HG02852 (cell line): ENCODE results near the gene ACOX1.

Experiments used
- ATAC-seq: cut with Tn5 transposase; IDR thresholded peaks from one replicate; pipeline ENCODE4 v1.9.1; 2021; ENCODE audit warnings: mild to moderate bottlenecking, moderate library complexity; ENCODE audit not compliant: unreplicated experiment

Gene ACOX1

DNA sequence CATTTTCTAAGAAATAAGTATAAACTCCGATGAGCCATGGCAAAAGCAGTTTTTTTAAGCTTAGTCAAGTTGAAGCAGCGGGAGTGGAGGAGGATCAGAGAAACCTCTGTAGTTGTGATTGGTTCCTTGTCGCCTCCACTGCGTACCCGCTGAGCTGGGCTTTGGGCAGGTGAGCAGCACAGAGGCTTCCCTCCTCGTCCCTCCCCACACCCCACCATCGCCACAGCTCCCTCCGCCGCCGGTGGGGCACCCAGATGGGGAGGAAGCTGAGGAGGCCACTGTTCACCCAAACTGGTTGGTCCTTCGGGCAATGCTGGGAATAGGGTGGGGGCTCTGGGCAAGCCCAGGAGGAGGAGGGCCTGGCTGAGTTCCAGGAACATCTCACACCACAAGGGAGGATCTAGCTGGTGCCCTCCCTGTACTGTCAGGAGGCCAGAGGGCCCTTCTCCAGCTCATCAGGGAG, 69.1 kb downstream of the ACOX1 start:
- ATAC-seq, result no peak

DNA sequence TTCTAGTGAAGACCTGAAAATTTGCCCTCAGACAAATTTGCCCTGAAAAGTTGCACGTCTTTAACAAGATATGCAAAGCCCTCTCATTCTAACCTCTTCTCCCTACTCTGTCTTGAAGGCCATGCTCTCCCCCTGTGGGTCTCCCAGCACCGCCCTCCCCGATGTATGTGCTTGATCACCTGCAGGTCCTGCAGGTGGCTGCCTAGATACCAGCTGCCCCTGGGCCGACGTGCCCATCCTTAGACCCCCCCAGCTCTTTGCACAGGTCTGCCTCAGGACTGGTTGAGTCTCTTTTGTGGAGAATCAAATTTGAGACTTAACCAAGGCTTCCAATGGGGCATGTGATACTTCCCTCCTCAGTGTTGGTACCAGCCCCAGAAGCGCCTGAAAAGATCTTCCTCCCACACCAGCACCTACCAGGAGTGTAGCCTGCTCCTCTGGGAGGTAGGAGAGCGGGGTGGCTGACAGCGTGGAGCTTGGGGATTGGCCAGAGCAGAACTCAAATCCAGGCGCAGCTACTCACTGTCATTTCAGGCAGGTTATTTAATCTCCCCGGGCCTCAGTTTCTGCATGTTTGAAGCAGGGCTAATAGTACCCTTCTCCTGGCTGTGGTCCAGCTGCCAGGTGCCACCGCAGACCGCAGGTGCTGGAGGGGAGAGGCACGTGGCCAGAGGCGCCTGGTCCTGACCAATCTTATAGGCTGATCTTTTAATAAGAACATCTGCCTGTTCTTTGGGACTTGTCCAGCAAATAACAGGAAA, 69.7 kb downstream of the ACOX1 start:
- no peak for ATAC-seq

DNA sequence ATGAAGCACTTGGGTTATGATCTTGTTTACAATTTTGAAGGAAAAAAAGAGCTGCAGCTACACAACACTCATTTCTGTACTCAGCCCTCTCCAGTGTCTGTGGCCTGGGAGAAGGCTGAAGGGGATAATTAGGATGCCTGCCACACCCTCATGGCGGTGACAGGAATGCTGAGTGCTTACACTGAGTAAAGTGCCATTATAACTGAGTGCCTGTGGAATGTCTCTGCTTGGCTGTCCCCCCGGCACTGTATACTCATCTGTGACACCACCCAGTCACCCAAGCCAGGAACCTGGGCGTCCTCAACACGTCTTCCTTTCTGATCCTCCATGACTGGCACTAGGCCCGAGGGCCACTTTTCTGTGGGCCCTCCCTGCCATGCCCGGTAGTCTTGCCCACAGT, 70.8 kb downstream of the ACOX1 start:
- ATAC-seq, result no peak

DNA sequence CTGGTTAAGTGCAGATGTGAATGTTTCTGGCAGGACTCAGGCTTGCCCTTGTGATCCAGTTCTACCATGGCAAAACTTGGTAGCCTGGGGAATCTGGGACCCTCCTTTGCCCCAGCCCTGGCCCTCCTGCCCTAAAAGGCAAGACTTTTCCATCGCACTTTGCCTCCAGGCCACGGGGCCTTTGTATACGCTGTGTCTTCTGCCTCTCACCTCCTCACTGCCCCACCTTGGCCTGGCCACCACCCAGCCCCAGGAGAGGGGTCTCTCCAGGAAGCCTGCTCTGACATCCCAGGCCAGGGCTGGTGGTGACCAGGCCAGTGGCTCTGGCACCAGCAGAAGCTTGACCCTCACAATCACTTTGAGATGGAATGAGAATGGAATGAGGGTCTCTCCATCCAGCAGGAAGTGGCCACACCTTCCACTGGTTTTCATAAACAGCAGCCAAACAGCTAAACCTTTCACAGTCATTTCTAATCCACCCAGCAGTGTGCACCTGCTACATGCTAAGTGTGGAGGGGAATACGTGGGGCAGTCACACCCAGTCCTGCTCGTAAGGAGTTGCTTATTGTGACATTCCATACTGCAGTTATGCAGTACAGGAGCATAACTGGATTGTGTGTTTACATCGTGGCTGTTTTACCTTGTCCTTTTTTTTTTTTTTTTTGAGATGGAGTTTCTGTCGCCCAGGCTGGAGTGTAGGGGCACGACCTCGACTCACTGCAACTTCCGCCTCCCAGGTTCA, 72.7 kb downstream of the ACOX1 start:
- no peak for ATAC-seq

- peak; percentile 92 for ATAC-seq
Observed at GRCh38 chr17:75904749-75905521, 74.0 kb downstream of the ACOX1 start, which contains the start of gene MRPL38. Gene MRPL38, minus strand, starts transcription at chr17:75904884. Its CDS starts 9 bp downstream, at chr17:75904875.

DNA sequence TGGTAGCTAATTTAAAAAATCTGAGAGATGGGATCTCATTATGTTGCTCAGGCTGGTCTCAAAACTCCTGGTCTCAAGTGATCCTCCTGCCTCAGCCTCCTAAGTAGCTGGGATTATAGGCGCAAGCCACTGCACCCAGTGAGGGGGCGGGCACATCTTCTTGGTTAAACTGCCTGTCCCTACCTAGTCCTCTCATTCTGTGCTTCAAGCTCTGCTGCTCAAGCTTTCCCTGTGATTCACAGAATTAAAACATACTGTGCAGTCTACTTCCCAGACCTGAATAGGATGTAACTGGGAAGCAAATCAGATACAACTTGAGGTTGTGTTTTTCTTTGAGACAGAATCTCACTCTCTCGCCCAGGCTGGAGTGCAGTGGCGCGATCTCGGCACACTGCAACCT, 76.6 kb downstream of the ACOX1 start:
- no peak for ATAC-seq

- no peak for ATAC-seq
Observed at GRCh38 chr17:75901727-75902126, 77.2 kb downstream of the ACOX1 start.

- no peak for ATAC-seq
Observed at GRCh38 chr17:75900691-75901533, 78.1 kb downstream of the ACOX1 start.

- no peak for ATAC-seq
Observed at GRCh38 chr17:75899767-75900468, 79.0 kb downstream of the ACOX1 start.

- ATAC-seq, result no peak
Observed at GRCh38 chr17:75899353-75899752, 79.6 kb downstream of the ACOX1 start.

- no peak for ATAC-seq
Observed at GRCh38 chr17:75898791-75899190, 80.2 kb downstream of the ACOX1 start.

GRCh38 chr17:75898065-75898464, 80.9 kb downstream of the ACOX1 start:
- no peak for ATAC-seq

DNA sequence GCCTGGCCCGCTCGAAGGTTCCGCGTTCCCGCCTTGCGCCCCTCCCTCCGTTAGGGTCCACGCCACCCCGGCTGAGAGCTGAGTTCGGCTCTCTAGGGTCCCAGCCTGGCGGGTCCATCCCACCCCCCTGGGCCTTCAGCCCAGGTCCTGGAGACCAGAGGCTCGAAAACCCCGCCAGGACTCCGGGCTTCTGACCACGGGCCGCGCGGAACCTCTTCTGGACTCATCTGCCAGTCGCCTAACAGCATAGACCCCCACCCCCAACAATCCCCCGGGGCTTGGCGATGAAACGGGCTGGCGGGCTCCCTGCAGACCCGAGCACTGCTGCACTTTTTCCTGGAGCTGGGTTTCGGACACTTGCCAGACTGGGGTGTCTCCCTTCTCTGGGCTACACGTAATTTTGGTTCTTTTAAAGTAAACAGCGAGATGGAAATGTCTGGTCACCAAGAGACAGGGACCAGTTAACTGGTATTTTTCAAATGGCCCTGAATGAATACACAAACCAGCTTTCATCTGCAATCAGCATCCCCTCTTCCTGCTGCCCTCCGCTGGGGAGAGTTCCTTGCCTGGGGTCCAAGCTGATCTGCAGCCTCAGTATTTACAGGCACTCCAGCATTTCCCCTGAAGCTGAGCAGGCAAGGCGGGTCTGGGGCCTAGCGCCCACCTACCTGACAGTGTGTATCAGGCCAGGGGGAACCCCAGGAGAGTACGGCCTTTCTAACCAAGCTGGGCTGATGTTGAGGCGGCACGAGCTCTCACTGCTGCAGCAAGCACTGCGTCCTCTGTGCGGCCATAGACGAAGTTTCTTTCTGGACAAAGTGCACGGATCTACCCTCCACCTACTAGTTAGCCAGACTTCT, 81.6 kb downstream of the ACOX1 start:
- ATAC-seq, result no peak

GRCh38 chr17:75896415-75897159, 82.4 kb downstream of the ACOX1 start, which contains the start of gene TRIM65:
Gene TRIM65, minus strand, starts transcription at chr17:75896951. Its CDS starts 14 bp downstream, at chr17:75896937.
- ATAC-seq, result peak; percentile 73

- no peak for ATAC-seq
Observed at GRCh38 chr17:75895370-75896155, 83.4 kb downstream of the ACOX1 start.

DNA sequence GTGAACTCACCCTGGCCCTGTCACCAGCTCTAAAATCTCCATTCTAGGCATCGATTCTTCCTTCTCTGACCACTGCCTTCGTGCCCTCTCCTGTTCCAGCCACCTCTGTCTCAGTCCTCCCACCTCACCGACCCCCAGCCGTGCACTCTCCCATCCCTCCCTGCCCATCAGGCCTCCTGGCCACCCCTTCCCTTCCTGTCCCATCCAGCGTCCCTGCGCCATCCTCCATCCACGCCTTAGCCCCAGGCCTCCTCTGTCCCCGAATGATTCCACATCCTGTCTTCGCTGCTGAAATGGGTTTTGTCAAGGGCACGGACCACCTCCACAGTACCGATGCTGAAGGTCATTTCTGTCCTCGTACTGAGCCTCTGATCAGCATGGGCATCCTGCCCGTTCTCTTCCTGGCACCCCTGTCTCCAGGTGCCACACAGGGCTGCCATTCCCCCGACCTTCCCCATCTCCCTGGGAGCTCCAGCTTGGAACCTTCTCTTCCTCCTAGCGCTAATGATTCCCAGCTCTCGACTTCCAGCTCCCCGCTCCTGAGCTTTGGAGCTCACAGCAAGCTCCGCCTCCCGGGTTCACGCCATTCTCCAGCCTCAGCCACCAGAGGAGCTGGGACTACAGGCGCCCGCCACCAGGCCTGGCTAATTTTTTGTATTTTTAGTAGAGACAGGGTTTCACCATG, 84.8 kb downstream of the ACOX1 start:
- no peak for ATAC-seq
